ENCODE results near the gene PLCL1. TPM values are rescaled to one million over a fixed set of nuclear protein-coding genes. Genes with fewer than 3 reads are reported as not detected.

PLCL1 gene
- total RNA-seq: 1 to 10 TPM; 1.3 to 4.9 TPM

DNA sequence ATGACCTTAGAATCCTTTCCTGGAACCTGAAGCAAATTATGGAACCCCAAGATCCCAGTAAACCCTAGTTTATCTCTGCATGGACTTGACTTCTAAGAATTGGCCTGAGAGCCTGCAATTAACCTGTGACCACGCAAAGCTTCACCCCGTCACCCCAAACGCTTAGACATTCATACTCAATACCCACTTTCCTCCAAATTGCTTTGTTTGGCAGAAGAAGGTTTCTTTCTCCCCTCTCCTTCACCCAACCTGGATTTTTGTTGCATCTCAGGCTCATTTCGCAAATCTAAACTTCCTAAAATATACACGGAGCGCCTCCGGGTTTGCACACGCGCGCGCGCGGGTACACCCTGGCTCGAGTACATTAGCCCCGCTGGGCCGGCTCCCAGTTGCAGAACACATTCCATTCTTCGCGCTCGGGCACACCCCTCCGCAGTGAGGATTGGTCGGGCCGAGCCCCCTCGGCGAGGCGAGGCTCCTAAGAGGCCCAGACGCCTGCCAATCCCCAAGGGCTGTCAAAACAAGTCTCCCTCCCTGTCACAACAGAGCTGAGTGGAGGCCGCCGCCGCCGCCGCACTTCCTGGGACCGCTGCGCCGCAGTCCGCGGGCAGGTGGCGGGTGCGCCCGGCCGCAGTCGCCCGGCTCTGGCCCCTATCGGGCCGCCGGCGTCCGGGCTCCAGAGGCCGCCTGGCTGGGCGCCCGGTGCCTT, at the start of gene PLCL1:
Gene PLCL1, plus strand, starts transcription at position 545 of the 709 bp plus-strand sequence.
- peak within 1 kb of the TSS; percentile 79 to 86 for H3K27ac Mint-ChIP-seq
- peak; percentile 99 for ATAC-seq
- peaks cover 0 to 9% of the 10 kb centered on the region in 2 donors for H3K36me3 Mint-ChIP-seq
- DNase-seq (ENCODE audit: low spot score in 2 of 2): peak; percentile 87 to 94
- H3K9me3 Mint-ChIP-seq: no peaks in the 10 kb centered on the region

DNA sequence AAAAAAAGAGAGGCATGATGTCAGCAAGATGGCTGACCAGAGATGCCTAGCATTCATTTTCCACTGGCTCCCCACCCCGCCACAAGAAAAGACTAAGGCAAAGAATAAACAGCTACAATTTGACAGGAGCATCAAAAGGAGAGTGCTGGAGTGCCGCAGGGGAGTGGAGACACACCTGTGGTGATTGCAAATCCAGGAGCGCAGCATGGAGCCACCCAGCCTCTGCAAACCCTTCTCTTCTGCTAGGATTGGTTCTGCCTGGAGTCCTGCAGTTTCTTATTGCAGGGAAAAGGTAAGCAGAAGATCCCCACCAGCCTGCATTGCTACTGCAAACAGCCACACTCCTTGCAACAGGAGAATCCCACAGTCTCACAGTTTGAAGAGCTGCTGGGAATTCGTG, 45.4 kb upstream of the PLCL1 start:
- no peak overlapping the region for H3K27ac Mint-ChIP-seq
- no peak for ATAC-seq
- peaks cover 6 to 17% of the 10 kb centered on the region in 2 donors for H3K9me3 Mint-ChIP-seq

DNA sequence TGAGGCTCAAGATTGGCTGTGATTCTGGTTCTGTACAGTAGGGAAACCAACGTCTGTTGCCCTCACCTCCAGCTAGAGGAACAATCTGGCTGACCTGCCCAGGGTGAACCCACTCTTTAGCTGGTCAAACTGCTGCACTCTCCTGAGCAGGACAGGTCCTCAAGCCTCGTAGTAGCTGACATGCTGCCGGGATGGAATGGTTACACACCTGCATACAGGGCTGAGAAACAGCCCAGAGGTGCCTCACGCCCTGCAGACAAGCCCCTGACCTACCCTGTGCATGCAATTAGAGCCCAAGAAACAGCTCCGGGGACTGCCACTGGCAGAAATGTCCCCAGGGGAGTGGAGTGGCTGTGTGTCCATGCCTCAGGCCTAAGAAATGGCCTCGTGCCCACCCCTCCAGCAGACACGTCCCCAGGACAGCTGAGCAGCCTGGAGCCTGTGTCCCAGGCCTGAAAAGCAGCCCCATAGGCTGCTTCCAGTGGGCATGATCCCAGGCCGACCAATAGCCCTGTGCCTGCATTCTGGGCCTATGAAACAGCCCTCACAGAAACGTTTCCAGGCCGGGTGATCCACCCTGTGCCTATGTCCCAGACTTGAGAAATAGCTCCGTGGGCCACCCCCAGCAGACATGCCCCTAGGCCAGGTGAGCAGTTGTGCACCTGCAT, 44.6 kb upstream of the PLCL1 start:
- DNase-seq (ENCODE audit: low spot score in 2 of 2) (no peak), ATAC-seq (no peak)
- peaks cover 6 to 17% of the 10 kb centered on the region in 2 donors for H3K9me3 Mint-ChIP-seq
- no peak overlapping the region for H3K27ac Mint-ChIP-seq
- peaks cover 11 to 18% of the 10 kb centered on the region in 2 donors for H3K36me3 Mint-ChIP-seq

More for the DNA sequence above, 45.4 kb upstream of the PLCL1 start:
- H3K36me3 Mint-ChIP-seq: peaks cover 11 to 18% of the 10 kb centered on the region in 2 donors
- no peak for DNase-seq (ENCODE audit: low spot score in 2 of 2)

GRCh38 chr2:197760293-197760657, 44.1 kb upstream of the PLCL1 start:
- ATAC-seq (no peak), DNase-seq (ENCODE audit: low spot score in 2 of 2) (no peak)
- Mint-ChIP-seq H3K9me3 (peaks cover 6 to 17% of the 10 kb centered on the region in 2 donors), H3K27ac (no peak overlapping the region), H3K36me3 (peaks cover 11 to 18% of the 10 kb centered on the region in 2 donors)

- Mint-ChIP-seq H3K27ac (no peak overlapping the region), H3K36me3 (no peaks in the 10 kb centered on the region), H3K9me3 (no peaks in the 10 kb centered on the region)
- peak in 1 of 2 donors; percentile 43 for DNase-seq (ENCODE audit: low spot score in 2 of 2)
- ATAC-seq: no peak
These were observed 26.5 kb upstream of the PLCL1 start for GRCh38 chr2:197777823-197778407.

DNA sequence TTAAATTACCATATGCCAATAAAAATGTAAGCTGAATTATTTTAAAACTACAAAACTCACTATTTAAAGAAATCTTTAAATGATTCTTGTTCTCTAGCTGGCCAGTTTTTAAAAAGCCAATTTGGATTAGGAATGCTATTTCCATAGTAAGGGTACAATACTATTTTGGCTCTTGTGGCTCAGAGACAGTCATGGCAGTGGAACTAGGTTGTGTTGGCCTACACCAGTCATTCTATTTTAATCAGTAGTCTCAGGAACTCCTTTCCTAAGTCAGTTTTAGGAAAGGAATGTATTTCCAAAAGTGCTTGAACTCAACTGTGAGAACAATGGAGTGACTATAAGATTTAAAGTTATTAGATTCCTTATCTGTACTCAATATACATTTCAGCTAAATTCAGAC, 25.1 kb upstream of the PLCL1 start:
- H3K36me3 Mint-ChIP-seq: no peaks in the 10 kb centered on the region
- DNase-seq (ENCODE audit: low spot score in 2 of 2) (no peak), ATAC-seq (no peak)
- H3K27ac Mint-ChIP-seq: no peak overlapping the region
- H3K9me3 Mint-ChIP-seq: no peaks in the 10 kb centered on the region

- Mint-ChIP-seq H3K9me3 (no peaks in the 10 kb centered on the region), H3K36me3 (no peaks in the 10 kb centered on the region), H3K27ac (no peak overlapping the region)
- ATAC-seq: peak in 1 of 2 donors; percentile 50
- no peak for DNase-seq (ENCODE audit: low spot score in 2 of 2)
These were observed 22.3 kb upstream of the PLCL1 start for GRCh38 chr2:197782126-197782525.

- Mint-ChIP-seq H3K9me3 (no peaks in the 10 kb centered on the region), H3K27ac (no peak within 1 kb of the TSS), H3K36me3 (no peaks in the 10 kb centered on the region)
- DNase-seq (ENCODE audit: low spot score in 2 of 2): peak in 1 of 2 donors; percentile 56
- ATAC-seq: peak in 1 of 2 donors; percentile 22
These were observed 19.1 kb upstream of the PLCL1 start, which contains the start of gene BOLL for GRCh38 chr2:197784956-197785941. Gene BOLL, minus strand, starts transcription at chr2:197785319. Its CDS starts 3,469 bp downstream, at chr2:197781850.

GRCh38 chr2:197786010-197786877, 18.1 kb upstream of the PLCL1 start:
- peak; percentile 71 to 83 for ATAC-seq
- Mint-ChIP-seq H3K9me3 (no peaks in the 10 kb centered on the region), H3K27ac (no peak overlapping the region)

DNA sequence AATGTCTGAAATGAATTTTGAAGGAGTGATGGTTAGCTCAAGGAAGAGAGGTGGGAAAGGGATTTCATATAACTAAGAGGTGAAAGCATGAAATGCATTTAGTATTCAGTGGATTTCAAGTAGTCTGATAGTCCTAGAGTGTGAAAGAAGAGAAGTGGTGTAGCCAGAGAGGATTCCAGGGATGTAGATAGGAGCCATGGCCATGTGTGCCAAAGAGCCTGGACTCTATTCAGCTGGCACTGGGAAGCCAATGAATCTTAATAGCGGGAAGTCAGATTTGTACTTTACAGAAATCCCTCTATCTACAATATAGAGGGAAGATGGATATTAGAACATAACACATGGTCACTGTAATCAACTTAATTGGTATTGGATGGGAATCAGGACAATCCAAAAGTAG, 10.9 kb upstream of the PLCL1 start:
- Mint-ChIP-seq H3K36me3 (peaks cover 0 to 4% of the 10 kb centered on the region in 2 donors), H3K27ac (no peak overlapping the region), H3K9me3 (no peaks in the 10 kb centered on the region)
- DNase-seq (ENCODE audit: low spot score in 2 of 2): no peak
- ATAC-seq: no peak

More at GRCh38 chr2:197786010-197786877, 18.1 kb upstream of the PLCL1 start:
- peak; percentile 65 to 84 for DNase-seq (ENCODE audit: low spot score in 2 of 2)
- H3K36me3 Mint-ChIP-seq: no peaks in the 10 kb centered on the region

DNA sequence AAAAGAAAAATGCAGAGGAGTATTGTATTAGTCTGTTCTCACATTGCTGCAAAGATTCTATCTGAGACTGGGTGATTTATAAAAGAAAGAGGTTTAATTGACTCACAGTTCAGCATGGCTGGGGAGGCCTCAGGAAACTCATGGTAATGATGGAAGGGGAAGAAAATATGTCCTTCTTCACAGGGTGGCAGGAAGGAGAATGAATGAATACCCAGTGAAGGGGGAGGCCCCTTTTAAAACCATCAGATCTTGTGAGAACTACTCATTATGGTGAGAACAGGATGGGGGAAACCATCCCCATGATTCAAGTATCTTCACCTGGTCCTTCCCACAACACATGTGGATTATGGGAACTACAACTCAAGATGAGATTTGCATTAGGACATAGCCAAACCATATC, 9.1 kb upstream of the PLCL1 start:
- Mint-ChIP-seq H3K36me3 (peaks cover 0 to 4% of the 10 kb centered on the region in 2 donors), H3K9me3 (no peaks in the 10 kb centered on the region), H3K27ac (peak overlapping the region in 1 of 2 donors; percentile 42)
- DNase-seq (ENCODE audit: low spot score in 2 of 2) (no peak), ATAC-seq (peak; percentile 55 to 96)

GRCh38 chr2:197798187-197798586, 6.2 kb upstream of the PLCL1 start:
- Mint-ChIP-seq H3K36me3 (peaks cover 0 to 4% of the 10 kb centered on the region in 2 donors), H3K9me3 (no peaks in the 10 kb centered on the region), H3K27ac (no peak overlapping the region)
- DNase-seq (ENCODE audit: low spot score in 2 of 2): no peak
- ATAC-seq: no peak

GRCh38 chr2:197799068-197799467, 5.3 kb upstream of the PLCL1 start:
- Mint-ChIP-seq H3K27ac (no peak overlapping the region), H3K36me3 (peaks cover 0 to 4% of the 10 kb centered on the region in 2 donors), H3K9me3 (no peaks in the 10 kb centered on the region)
- DNase-seq (ENCODE audit: low spot score in 2 of 2) (no peak), ATAC-seq (no peak)

- ATAC-seq (no peak), DNase-seq (ENCODE audit: low spot score in 2 of 2) (no peak)
- Mint-ChIP-seq H3K9me3 (no peaks in the 10 kb centered on the region), H3K36me3 (peaks cover 0 to 4% of the 10 kb centered on the region in 2 donors), H3K27ac (no peak overlapping the region)
These were observed 4.3 kb upstream of the PLCL1 start for GRCh38 chr2:197800091-197800490.

DNA sequence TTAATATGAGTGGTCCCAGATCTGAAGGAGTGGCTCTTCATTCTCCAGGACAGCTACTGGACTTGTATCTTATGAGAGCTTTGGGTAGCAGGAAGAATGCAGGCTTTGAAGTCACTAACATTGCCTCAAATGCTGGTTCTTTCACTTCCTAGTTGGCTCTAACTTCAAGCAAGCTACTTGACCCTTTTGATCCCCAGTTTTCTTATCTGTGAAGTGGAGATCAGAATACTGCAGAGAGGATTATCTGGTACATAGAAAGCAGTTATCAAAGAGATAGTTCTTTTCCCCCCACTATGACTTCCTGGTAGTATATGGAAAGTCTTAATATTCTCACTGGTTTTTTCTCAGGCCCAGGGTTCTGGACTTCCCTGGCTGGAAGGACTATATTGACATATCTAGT, 3.4 kb upstream of the PLCL1 start:
- H3K9me3 Mint-ChIP-seq: no peaks in the 10 kb centered on the region
- no peak overlapping the region for H3K27ac Mint-ChIP-seq
- DNase-seq (ENCODE audit: low spot score in 2 of 2) (no peak), ATAC-seq (no peak)
- H3K36me3 Mint-ChIP-seq: peaks cover 4 to 8% of the 10 kb centered on the region in 2 donors
